ENCODE results near the gene CELSR1. TPM values are rescaled to one million over a fixed set of nuclear protein-coding genes. Genes with fewer than 3 reads are reported as not detected.

CELSR1 gene
- total and polyA plus RNA-seq, 2 of the 13 experiments (the other 11 are each of a cell fraction or from before 2014, with no cell fraction given) = 0.78 to 1.8 TPM

GRCh38 chr22:46567471-46567870 lies 30.1 kb upstream of the CELSR1 start:
- H3K79me2 ChIP-seq (ENCODE audit: insufficient read depth, low read length) = no peaks in the 10 kb centered on the region
- intact Hi-C loops (cut with micrococcal nuclease; ENCODE audit: unreplicated experiment) = no loop called here
- WGBS (ENCODE audit: low lambda C conversion rate) = 56% methylated on average over 1 of the region's 1 CpG
- no TSS peak for BruUV-seq (replicated peaks)
- no peaks in the 10 kb centered on the region for H3K36me3 ChIP-seq (replicated peaks in 1 of 2; ENCODE audit: control insufficient read depth in 1 of 2, insufficient read depth in 2 of 2, low read length in 2 of 2)
- peaks cover 8% of the 10 kb centered on the region; the same call in 1 of the 2 replicates for H3K9me3 ChIP-seq (ENCODE audit: low read length)
- H2AFZ ChIP-seq (ENCODE audit: low read length) = no peak overlapping the region
- no peak overlapping the region for H3K27ac ChIP-seq (ENCODE audit: extremely low read length, insufficient read depth, low read length)
- DNase-seq (ENCODE audit: low spot score) (no peak), FAIRE-seq (no peak), ATAC-seq (no peak)
- TF ChIP-seq ZNF777 (CRISPR knock-in tag; IDR thresholded peaks at IDR 0.05) (no peak), ZNF234 (CRISPR knock-in tag; conservative IDR thresholded peaks at IDR 0.05) (no peak), ZFP37 (CRISPR knock-in tag; IDR thresholded peaks at IDR 0.05; ENCODE audit: borderline replicate concordance) (no peak), ZBTB42 (CRISPR knock-in tag; IDR thresholded peaks at IDR 0.05) (no peak), KAT7 (CRISPR knock-in tag; IDR thresholded peaks at IDR 0.05; ENCODE audit: borderline replicate concordance) (no peak)
- TF ChIP-seq, protein P1, sequence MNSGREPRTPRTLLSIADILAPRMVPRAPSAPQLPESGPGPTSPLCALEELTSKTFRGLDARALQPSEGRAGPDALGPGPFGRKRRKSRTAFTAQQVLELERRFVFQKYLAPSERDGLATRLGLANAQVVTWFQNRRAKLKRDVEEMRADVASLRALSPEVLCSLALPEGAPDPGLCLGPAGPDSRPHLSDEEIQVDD (CRISPR knock-in tag; IDR thresholded peaks at IDR 0.05; ENCODE audit: borderline replicate concordance) = no peak
- H4K20me1 ChIP-seq (ENCODE audit: insufficient read depth, low read length) = no peaks in the 10 kb centered on the region
- no peak overlapping the region for H3K4me2 ChIP-seq (ENCODE audit: low read depth, low read length)
- H3K4me3 ChIP-seq (replicated peaks in 1 of 3; ENCODE audit: insufficient read depth in 1 of 3, low read depth in 2 of 3, low read length in 3 of 3) = no peak overlapping the region
- H3K9ac ChIP-seq (ENCODE audit: insufficient read depth, low read depth, low read length) = no peak overlapping the region
- ChIA-PET CTCF (ENCODE audit: low intra/inter-chr PET ratio, low total read pairs) (no interaction called here), POLR2A (no interaction called here)
- H3K27me3 ChIP-seq (ENCODE audit: control insufficient read depth in 1 of 2, insufficient read depth in 2 of 2, low read length in 2 of 2) = peaks cover 0 to 5% of the 10 kb centered on the region in 2 experiments; a peak in 3 of 5 replicates
- H3K4me1 ChIP-seq (ENCODE audit: insufficient read depth, low read length) = peaks cover 13% of the 10 kb centered on the region
- in situ Hi-C loops (cut with HindIII; ENCODE audit: extremely low pct_ligation_motif_present, low pct_unique_long_range_greater_than_20kb) = loop anchor here (25.0 kb wide), 1 partner anchor 95 kb away; no protein-coding TSS in a partner anchor

DNA sequence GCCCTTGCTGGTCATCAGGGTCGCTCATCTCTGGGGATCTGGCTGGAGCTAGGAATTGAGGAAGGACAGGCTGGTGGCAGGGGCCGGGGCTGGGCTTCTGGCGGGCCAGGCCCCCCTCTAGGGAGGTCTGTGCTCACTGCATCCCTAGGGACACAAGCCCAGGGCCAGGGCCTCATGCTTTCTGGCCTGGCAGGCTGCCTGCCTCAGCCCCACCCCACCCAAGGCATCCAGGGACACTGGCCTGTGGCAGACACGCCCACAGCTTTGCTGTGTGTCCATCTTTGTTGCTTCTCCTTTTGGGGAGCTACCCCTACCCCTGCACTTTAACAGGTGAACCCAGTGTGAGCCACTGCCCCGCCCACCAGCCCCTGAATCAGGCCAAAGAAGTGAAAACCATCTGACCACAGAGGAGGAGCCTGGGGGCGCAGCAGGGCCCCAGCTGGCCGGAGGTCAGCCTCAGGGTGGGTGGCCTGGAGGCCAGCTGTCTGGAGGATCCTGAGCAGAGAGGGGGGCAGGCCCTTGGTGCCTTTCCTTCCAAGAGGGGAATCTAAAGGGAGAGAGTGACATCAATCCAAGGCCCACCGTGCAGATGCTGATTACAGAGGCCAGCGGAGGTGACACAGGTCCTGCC lies 26.8 kb upstream of the CELSR1 start:
- Histone ChIP-seq H4K20me1 (ENCODE audit: insufficient read depth, low read length) (no peaks in the 10 kb centered on the region), H3K9ac (ENCODE audit: insufficient read depth, low read depth, low read length) (peak overlapping the region; percentile 61), H3K4me2 (ENCODE audit: low read depth, low read length) (peak overlapping the region; percentile 94), H3K36me3 (replicated peaks in 1 of 2; ENCODE audit: control insufficient read depth in 1 of 2, insufficient read depth in 2 of 2, low read length in 2 of 2) (no peaks in the 10 kb centered on the region), H3K4me1 (ENCODE audit: insufficient read depth, low read length) (peaks cover 27% of the 10 kb centered on the region), H2AFZ (ENCODE audit: low read length) (no peak overlapping the region), H3K79me2 (ENCODE audit: insufficient read depth, low read length) (no peaks in the 10 kb centered on the region), H3K27ac (ENCODE audit: extremely low read length, insufficient read depth, low read length) (peak overlapping the region; percentile 59), H3K9me3 (ENCODE audit: low read length) (no peaks in the 10 kb centered on the region), H3K4me3 (replicated peaks in 1 of 3; ENCODE audit: insufficient read depth in 1 of 3, low read depth in 2 of 3, low read length in 3 of 3) (peak overlapping the region in 2 of 3 experiments; percentile 58 to 76; a peak in 4 of 6 replicates), H3K27me3 (ENCODE audit: control insufficient read depth in 1 of 2, insufficient read depth in 2 of 2, low read length in 2 of 2) (peaks cover 0 to under 1% of the 10 kb centered on the region in 2 experiments; a peak in 1 of 5 replicates)
- POLR2A ChIA-PET = interaction anchor here (0.6 to 2.6 kb wide), 16 partner anchors 9 to 234 kb away, joined by 3 to 21 read pairs (median 4); partner anchors contain the start of gene TBC1D22A
- DNase-seq (ENCODE audit: low spot score) (no peak), FAIRE-seq (no peak), ATAC-seq (peak; percentile 56)
- intact Hi-C loops (cut with micrococcal nuclease; ENCODE audit: unreplicated experiment) = loop anchor here (5.0 kb wide), 1 partner anchor 73 kb away; no protein-coding TSS in a partner anchor
- WGBS (ENCODE audit: low lambda C conversion rate) = 24% methylated on average over 6 of the region's 9 CpGs
- in situ Hi-C loops (cut with HindIII; ENCODE audit: extremely low pct_ligation_motif_present, low pct_unique_long_range_greater_than_20kb) = loop anchor here (25.0 kb wide), 1 partner anchor 98 kb away; no protein-coding TSS in a partner anchor
- BruUV-seq (replicated peaks) = no TSS peak
- CTCF ChIA-PET (ENCODE audit: low intra/inter-chr PET ratio, low total read pairs) = interaction anchor here (0.8 to 1.7 kb wide), 4 partner anchors 44 to 117 kb away, joined by 3 to 13 read pairs (median 4); no protein-coding TSS in a partner anchor
- TF ChIP-seq ZBED4 (CRISPR knock-in tag; IDR thresholded peaks at IDR 0.05; ENCODE audit: borderline replicate concordance) = no peak
- 0 out of 2 replicates have a peak, but pooled peaks have one; percentile 10 for TF ChIP-seq ZBTB38 (CRISPR knock-in tag; IDR thresholded peaks at IDR 0.05)
- 0 out of 2 replicates have a peak, but pooled peaks have one; percentile 0 for TF ChIP-seq SPEN (CRISPR knock-in tag; IDR thresholded peaks at IDR 0.05; ENCODE audit: low read depth)
